ENCODE results near the gene HDHD3. TPM values are rescaled to one million over a fixed set of nuclear protein-coding genes. Genes with fewer than 3 reads are reported as not detected.

HDHD3 gene
- total RNA-seq, 1 donor from 2014 or later: 8.4 TPM

- no peak for DNase-seq (ENCODE audit: low spot score)
- no peak overlapping the region for H3K4me3 Mint-ChIP-seq (ENCODE audit: unreplicated experiment)
- H3K27me3 Mint-ChIP-seq (ENCODE audit: unreplicated experiment): peaks cover 2% of the 10 kb centered on the region
- peaks cover 3% of the 10 kb centered on the region for H3K36me3 Mint-ChIP-seq (ENCODE audit: low read depth, unreplicated experiment)
- TF ChIP-seq CTCF (IDR thresholded peaks at IDR 0.05; ENCODE audit: unreplicated experiment): no peak
- no peaks in the 10 kb centered on the region for H3K9me3 Mint-ChIP-seq (ENCODE audit: unreplicated experiment)
- H3K4me1 Mint-ChIP-seq (ENCODE audit: unreplicated experiment): no peaks in the 10 kb centered on the region
- H3K27ac Mint-ChIP-seq (ENCODE audit: unreplicated experiment): no peak overlapping the region
Observed at GRCh38 chr9:113364951-113365350, 11.8 kb downstream of the HDHD3 start.

DNA sequence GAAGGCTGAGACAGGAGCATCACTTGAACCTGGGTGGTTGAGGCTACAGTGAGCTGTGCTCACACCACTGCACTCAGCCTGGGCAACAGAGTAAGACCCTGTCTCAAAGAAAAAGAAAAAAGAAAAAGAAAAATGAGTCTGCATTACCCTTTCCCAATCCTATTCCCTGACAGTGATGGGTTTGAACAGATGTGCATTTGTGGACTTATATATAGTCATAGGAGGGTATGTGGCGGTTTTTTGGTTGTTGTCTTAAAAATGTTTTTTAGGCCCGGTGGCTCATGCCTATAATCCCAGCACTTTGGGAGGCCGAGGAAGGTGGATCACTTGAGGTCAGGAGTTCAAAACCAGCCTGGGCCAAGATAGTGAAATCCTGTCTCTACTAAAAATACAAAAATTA, 13.4 kb downstream of the HDHD3 start:
- Mint-ChIP-seq H3K27ac (ENCODE audit: unreplicated experiment) (no peak overlapping the region), H3K4me3 (ENCODE audit: unreplicated experiment) (no peak overlapping the region), H3K27me3 (ENCODE audit: unreplicated experiment) (peaks cover 2% of the 10 kb centered on the region), H3K36me3 (ENCODE audit: low read depth, unreplicated experiment) (peaks cover 3% of the 10 kb centered on the region), H3K9me3 (ENCODE audit: unreplicated experiment) (no peaks in the 10 kb centered on the region), H3K4me1 (ENCODE audit: unreplicated experiment) (no peaks in the 10 kb centered on the region)
- no peak for TF ChIP-seq CTCF (IDR thresholded peaks at IDR 0.05; ENCODE audit: unreplicated experiment)
- DNase-seq (ENCODE audit: low spot score): no peak

DNA sequence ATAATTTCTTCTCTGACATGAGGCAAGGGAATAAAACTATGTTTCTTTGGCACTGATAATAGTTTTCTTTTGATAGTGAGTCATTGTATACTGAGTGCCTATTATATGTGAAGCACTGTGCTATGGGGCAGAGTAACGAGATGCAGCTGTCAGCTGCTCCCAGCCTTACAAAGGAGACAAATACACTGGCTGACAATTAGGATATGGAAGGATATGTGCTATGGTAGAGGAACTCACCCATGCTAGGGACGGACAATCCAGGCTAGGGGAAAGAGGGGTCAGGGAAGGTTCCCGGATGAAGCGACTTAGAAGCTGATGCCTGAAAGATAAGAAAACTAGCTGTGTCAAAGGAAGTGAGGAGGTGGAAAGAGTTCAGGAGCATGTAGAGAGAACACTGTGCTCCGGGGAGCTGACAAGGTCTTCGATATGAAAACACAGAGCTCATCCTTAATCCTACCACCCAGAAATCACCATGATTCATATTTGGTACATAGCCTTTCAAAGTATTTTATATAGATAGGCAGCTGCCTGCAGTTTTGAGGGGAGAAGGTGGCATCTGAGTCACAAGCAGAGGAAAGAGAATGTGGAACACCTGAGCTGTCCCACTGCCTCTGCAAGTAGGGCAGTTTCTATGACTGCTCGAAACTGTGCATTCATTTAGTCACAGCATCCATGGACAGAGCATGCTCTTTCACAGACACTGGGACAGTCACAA, 15.3 kb downstream of the HDHD3 start:
- Mint-ChIP-seq H3K27me3 (ENCODE audit: unreplicated experiment) (peaks cover 2% of the 10 kb centered on the region), H3K9me3 (ENCODE audit: unreplicated experiment) (no peaks in the 10 kb centered on the region), H3K4me3 (ENCODE audit: unreplicated experiment) (no peak overlapping the region), H3K4me1 (ENCODE audit: unreplicated experiment) (no peaks in the 10 kb centered on the region), H3K36me3 (ENCODE audit: low read depth, unreplicated experiment) (no peaks in the 10 kb centered on the region), H3K27ac (ENCODE audit: unreplicated experiment) (no peak overlapping the region)
- no peak for TF ChIP-seq CTCF (IDR thresholded peaks at IDR 0.05; ENCODE audit: unreplicated experiment)
- DNase-seq (ENCODE audit: low spot score): no peak

DNA sequence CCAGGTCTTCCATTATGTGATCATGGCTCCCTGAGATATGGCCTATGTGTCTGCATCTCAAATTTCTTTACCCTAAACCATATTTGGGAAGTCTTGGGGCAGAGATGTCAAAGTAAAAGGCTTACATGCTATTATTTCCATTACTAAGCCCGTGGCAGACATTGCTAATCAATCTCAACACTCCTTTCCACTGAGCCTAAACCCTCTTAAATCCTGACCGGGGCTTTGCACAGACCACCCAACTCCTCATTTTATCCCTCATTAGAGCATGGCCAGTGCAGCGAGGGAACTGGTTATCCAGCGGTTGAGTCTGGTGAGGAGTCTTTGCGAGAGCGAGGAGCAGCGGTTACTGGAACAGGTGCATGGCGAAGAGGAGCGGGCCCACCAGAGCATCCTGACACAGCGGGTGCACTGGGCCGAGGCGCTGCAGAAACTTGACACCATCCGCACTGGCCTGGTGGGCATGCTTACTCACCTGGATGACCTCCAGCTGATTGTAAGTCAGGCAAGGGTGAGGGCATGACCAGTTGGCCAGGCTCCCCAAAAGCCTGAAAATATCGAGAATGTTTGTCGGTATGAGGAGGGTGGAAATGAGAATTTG, 16.4 kb downstream of the HDHD3 start:
- no peaks in the 10 kb centered on the region for H3K4me1 Mint-ChIP-seq (ENCODE audit: unreplicated experiment)
- H3K9me3 Mint-ChIP-seq (ENCODE audit: unreplicated experiment): no peaks in the 10 kb centered on the region
- no peak overlapping the region for H3K4me3 Mint-ChIP-seq (ENCODE audit: unreplicated experiment)
- no peaks in the 10 kb centered on the region for H3K36me3 Mint-ChIP-seq (ENCODE audit: low read depth, unreplicated experiment)
- H3K27me3 Mint-ChIP-seq (ENCODE audit: unreplicated experiment): peaks cover 2% of the 10 kb centered on the region
- no peak for DNase-seq (ENCODE audit: low spot score)
- no peak for TF ChIP-seq CTCF (IDR thresholded peaks at IDR 0.05; ENCODE audit: unreplicated experiment)
- no peak overlapping the region for H3K27ac Mint-ChIP-seq (ENCODE audit: unreplicated experiment)

DNA sequence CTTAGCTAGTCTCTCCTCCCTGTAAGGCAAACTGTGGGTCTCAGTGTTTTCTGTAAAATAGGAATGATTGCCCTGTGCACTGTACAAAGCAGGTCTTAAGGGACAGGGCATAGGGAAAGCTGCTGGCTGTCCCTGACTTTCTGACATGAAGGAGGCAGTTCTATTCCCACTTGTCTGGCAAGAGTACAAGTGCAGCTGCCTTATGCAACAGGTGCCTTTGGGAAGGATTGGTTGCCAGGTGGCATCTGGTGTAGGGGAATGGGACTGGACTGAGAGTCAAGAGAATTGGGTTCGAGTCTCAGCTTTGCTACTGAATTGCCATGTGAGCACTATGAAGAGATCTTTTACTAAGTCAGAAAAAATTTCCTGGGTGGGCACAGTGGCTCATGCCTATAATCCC, 17.4 kb downstream of the HDHD3 start:
- TF ChIP-seq CTCF (IDR thresholded peaks at IDR 0.05; ENCODE audit: unreplicated experiment): no peak
- Mint-ChIP-seq H3K27me3 (ENCODE audit: unreplicated experiment) (peaks cover 2% of the 10 kb centered on the region), H3K4me1 (ENCODE audit: unreplicated experiment) (no peaks in the 10 kb centered on the region), H3K36me3 (ENCODE audit: low read depth, unreplicated experiment) (no peaks in the 10 kb centered on the region), H3K9me3 (ENCODE audit: unreplicated experiment) (no peaks in the 10 kb centered on the region), H3K4me3 (ENCODE audit: unreplicated experiment) (no peak overlapping the region), H3K27ac (ENCODE audit: unreplicated experiment) (no peak overlapping the region)
- no peak for DNase-seq (ENCODE audit: low spot score)

Measured in endothelial cell (in vitro differentiated cells).